ENCODE measurements around the gene PPP1R9B. TPM values are rescaled to one million over a fixed set of nuclear protein-coding genes. Genes with fewer than 3 reads are reported as not detected.

PPP1R9B gene
- total RNA-seq, 1 experiment from 2014 or later = 112 TPM

- no peak for TF ChIP-seq EZH2phosphoT487 (IDR thresholded peaks at IDR 0.05; ENCODE audit: borderline replicate concordance)
- TF ChIP-seq REST (IDR thresholded peaks at IDR 0.05; ENCODE audit: low read depth) = no peak
- TF ChIP-seq JUND (IDR thresholded peaks at IDR 0.05) = no peak
- TF ChIP-seq RAD21 (IDR thresholded peaks at IDR 0.05; ENCODE audit: low read depth) = no peak
- no peak for TF ChIP-seq SP1 (IDR thresholded peaks at IDR 0.05; ENCODE audit: low read depth)
- TF ChIP-seq ELF1 (IDR thresholded peaks at IDR 0.05; ENCODE audit: borderline replicate concordance, low read depth) = no peak
Observed at GRCh38 chr17:50113624-50114320, 36.7 kb downstream of the PPP1R9B start (continued).

GRCh38 chr17:50112694-50113093 is 37.8 kb downstream of the PPP1R9B start:
- CTCF ChIA-PET = interaction anchor here (0.9 to 6.8 kb wide), 4 partner anchors 11 to 20 kb away, joined by 3 to 55 read pairs (median 7); partner anchors contain the start of gene PDK2
- Histone ChIP-seq H3K79me2 (ENCODE audit: insufficient read depth, low read length) (no peaks in the 10 kb centered on the region), H3K36me3 (ENCODE audit: control insufficient read depth in 1 of 2, insufficient read depth in 2 of 2, low read length in 2 of 2) (peaks cover 0 to 5% of the 10 kb centered on the region in 2 experiments; a peak in 1 of 4 replicates), H3K9me2 (ENCODE audit: insufficient read depth) (no peaks in the 10 kb centered on the region), H3K4me3 (replicated peaks in 1 of 2; ENCODE audit: low read depth in 1 of 2, low read length in 2 of 2) (no peak overlapping the region), H3K4me2 (ENCODE audit: low read length) (no peak overlapping the region), H2AFZ (ENCODE audit: low read depth, low read length, poor library complexity, severe bottlenecking) (no peak overlapping the region), H3K4me1 (ENCODE audit: control insufficient read depth in 1 of 2, insufficient read depth in 2 of 2, low read length in 2 of 2) (peaks cover 7 to 27% of the 10 kb centered on the region in 2 experiments; a peak in 3 of 4 replicates), H4K20me1 (ENCODE audit: insufficient read depth) (no peaks in the 10 kb centered on the region), H3K9me3 (ENCODE audit: control insufficient read depth in 1 of 2, insufficient read depth in 1 of 2, low read depth in 1 of 2, low read length in 2 of 2) (no peaks in the 10 kb centered on the region), H3K9ac (ENCODE audit: low read length) (no peak overlapping the region), H3K27me3 (ENCODE audit: insufficient read depth, low read length) (no peaks in the 10 kb centered on the region), H3K27ac (ENCODE audit: low read depth, low read length) (no peak overlapping the region)
- POLR2A ChIA-PET = no interaction called here
- intact Hi-C loops (cut with micrococcal nuclease) = no loop called here
- RAD21 ChIA-PET (ENCODE audit: low non-redundant PET in 1 of 2, low total read pairs in 2 of 2, uncharacterized antibody in 2 of 2, unreplicated experiment in 2 of 2) = no interaction called here
- ATAC-seq = no peak
- no TSS peak for BruUV-seq (replicated peaks)
- DNase-seq (ENCODE audit: low read depth, low spot score) = no peak
- TF ChIP-seq JUND (IDR thresholded peaks at IDR 0.05) = no peak
- TF ChIP-seq YY1 (IDR thresholded peaks at IDR 0.05; ENCODE audit: extremely low read depth, insufficient replicate concordance, low read depth, low read length) = no peak
- TF ChIP-seq MAX (IDR thresholded peaks at IDR 0.05) = no peak
- TF ChIP-seq SP1 (IDR thresholded peaks at IDR 0.05; ENCODE audit: low read depth) = no peak
- TF ChIP-seq ELF1 (IDR thresholded peaks at IDR 0.05; ENCODE audit: borderline replicate concordance, low read depth) = no peak
- TF ChIP-seq ZFX (IDR thresholded peaks at IDR 0.05) = no peak
- TF ChIP-seq CEBPB (IDR thresholded peaks at IDR 0.05; ENCODE audit: low read depth) = no peak
- no peak for TF ChIP-seq TCF7L2 (IDR thresholded peaks at IDR 0.05; ENCODE audit: borderline replicate concordance, extremely low read depth, insufficient read depth, insufficient read length)

Data from HCT116 (cell line).